Astrocyte (in vitro differentiated cells and primary cell): Measurements from ENCODE around the gene PLA2G3.

Experiments used
- CTCF ChIP-seq: IDR thresholded peaks from 2 replicates; pipeline ENCODE4 v1.5.1; 2011; ENCODE audit warnings: low read depth, mild to moderate bottlenecking, inconsistent platforms, low read length, moderate library complexity; ENCODE audit not compliant: insufficient read depth
- EZH2 ChIP-seq: IDR thresholded peaks from 2 replicates; pipeline ENCODE4 v1.6.1; 2012; ENCODE audit warnings: mild to moderate bottlenecking, low read length, inconsistent platforms; ENCODE audit not compliant: insufficient read depth

- no peak for TF ChIP-seq CTCF
- no peak for TF ChIP-seq EZH2
Observed at GRCh38 chr22:31161386-31161785, 21.1 kb upstream of the PLA2G3 start.
